Motor neuron (in vitro differentiated cells): Measurements from ENCODE around the gene PLA2G4A. TPM values are rescaled to one million over a fixed set of nuclear protein-coding genes. Genes with fewer than 3 reads are reported as not detected.
A peak's percentile ranks its signal among the peaks of the same experiment; 100 is the strongest.

ENCODE experiments used
- ATAC-seq, 8 experiments: fragments of 200-7000 bp; cut with Tn5 transposase; replicated peaks in 6 of 8; 2 replicates each; pipeline ENCODE4 v1.8.0; 2021; ENCODE audit warnings: mild to moderate bottlenecking in 8 of 8, moderate library complexity in 8 of 8
- H3K27ac ChIP-seq, 2 donors: fragments of 250-450 bp; sonication (Bioruptor Pico); 2 replicates each; pipeline ENCODE4 v1.9.0; 2021; ENCODE audit warnings: antibody characterized with exemption in 2 of 2, mild to moderate bottlenecking in 2 of 2, moderate library complexity in 1 of 2
- H3K4me1 ChIP-seq, 2 donors: fragments of 250-450 bp; sonication (Bioruptor Pico); replicated peaks in 1 of 2; 2 replicates each; pipeline ENCODE4 v1.6.1; 2021; ENCODE audit warnings: antibody characterized with exemption in 2 of 2, mild to moderate bottlenecking in 2 of 2, moderate library complexity in 1 of 2
- H3K4me3 ChIP-seq, 5 donors: fragments of 250-450 bp; sonication (Bioruptor Pico); 2 replicates each; pipeline ENCODE4 v1.9.0; 2021; ENCODE audit warnings: antibody characterized with exemption in 5 of 5, mild to moderate bottlenecking in 5 of 5, moderate library complexity in 4 of 5
- WGBS, 10 experiments: fragments of 450-650 bp; shearing (Covaris generic); methylation state at CpG; one replicate each; pipeline ENCODE4 v1.0.0; 2022; 5-methylcytosine and 5-hydroxymethylcytosine counted together
- in situ Hi-C, 9 experiments: fragments of 400-800 bp; cut with MboI; loops; one replicate each; pipeline ENCODE4 v1.15.0; 2021; ENCODE audit warnings: low sequenced_read_pairs in 9 of 9, low pct_unique_long_range_greater_than_20kb in 2 of 9; ENCODE audit not compliant: unreplicated experiment in 9 of 9
- total RNA-seq, 8 experiments: library from RNA; unstranded; fragments of 300-600 nt; gene quantifications; 2 replicates each; pipeline versions ENCODE4 v1.2.3 to v1.2.4, GENCODE V29; 2022

PLA2G4A gene
- total RNA-seq, 8 experiments from 2014 or later: 2.9 to 74.0 (median 5.9) TPM

DNA sequence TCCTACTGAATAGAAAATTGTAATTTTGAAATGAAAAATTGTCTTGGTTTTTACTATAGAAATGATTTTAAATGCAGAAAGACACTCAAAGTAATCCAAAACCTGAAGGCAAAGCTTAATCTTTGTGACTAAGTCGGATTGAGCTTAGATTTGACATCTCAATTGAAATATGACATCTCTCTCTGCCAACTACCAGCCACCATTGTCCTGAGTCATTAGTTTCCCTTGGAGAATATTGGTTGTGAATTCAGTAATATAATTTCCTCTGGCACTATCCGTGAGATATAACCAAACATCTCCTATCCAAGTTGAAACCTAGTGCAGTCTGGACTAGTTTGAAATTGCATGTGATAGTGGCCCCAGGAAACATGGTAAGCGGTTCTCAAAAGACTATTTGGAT, 37.1 kb downstream of the PLA2G4A start:
- ATAC-seq: no peak
- Histone ChIP-seq H3K4me3 (no peak overlapping the region), H3K27ac (no peak overlapping the region), H3K4me1 (no peaks in the 10 kb centered on the region)
- WGBS, 10 experiments: 27 to 100% (median 89%) methylated on average over 1 to 3 of the region's 3 CpGs; no CpG with 5 or more reads in 1 of the 10 experiments
- in situ Hi-C loops: no loop called here

DNA sequence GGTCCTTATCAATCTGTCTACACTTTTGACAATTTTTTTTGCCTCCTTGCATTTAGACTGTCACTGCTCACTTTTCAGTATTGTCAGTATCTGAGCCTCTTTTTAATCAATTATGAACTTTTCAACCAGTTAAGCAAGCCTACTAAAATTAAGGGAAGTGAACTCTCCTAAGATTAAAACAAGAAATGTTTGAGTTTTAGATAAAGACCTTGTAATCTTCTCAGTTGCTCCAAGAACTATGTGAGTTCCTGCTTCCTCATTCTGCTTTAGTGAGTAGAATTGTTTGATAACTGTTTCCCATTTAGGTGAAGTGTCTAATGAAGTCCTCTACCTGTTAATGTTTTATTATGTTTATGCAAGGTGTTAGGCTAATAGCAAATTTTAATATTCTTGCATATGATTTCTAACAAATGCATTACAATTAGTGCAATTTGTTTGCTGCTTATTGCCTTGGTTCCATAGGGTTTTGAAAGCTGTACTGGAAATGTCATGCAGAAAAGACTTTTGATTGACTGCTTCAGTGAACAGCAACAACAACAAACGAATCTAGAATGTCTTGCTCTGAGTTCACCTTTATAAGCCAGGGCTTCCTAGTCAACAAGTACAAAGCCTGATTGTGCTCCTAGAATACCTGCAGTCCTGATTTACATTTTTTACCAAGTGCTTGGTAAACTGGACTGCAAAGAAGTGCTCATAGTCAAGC, 40.9 kb downstream of the PLA2G4A start:
- Histone ChIP-seq H3K4me1 (peaks cover 10 to 35% of the 10 kb centered on the region in 2 donors), H3K4me3 (no peak overlapping the region), H3K27ac (no peak overlapping the region)
- WGBS, 10 experiments: 20 to 100% (median 71%) methylated on average over 1 of the region's 1 CpG; no CpG with 5 or more reads in 4 of the 10 experiments
- in situ Hi-C loops: no loop called here
- no peak for ATAC-seq

DNA sequence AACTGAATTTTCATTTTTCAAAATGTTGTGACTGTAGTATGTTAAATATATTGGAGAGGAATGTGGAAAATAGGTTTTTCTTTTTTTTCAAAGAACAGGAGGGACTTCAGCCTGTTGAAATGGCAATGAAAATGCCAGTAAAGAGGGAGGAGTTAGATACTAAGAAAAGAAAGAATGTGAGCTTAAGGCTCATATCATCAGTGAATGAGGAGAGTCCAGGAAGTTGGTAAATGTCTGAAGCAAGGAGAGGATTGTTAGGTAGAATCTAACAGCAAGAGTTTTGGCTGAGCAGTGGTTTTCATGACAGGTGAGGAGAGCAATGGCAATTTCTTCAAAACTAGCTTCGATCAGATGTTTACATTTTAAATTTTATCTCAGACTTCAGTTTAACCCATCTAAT, 43.0 kb downstream of the PLA2G4A start:
- Histone ChIP-seq H3K4me3 (no peak overlapping the region), H3K27ac (peak overlapping the region in 1 of 2 donors; percentile 45), H3K4me1 (peaks cover 10 to 53% of the 10 kb centered on the region in 2 donors)
- in situ Hi-C loops: no loop called here
- 69 to 100% (median 93%) methylated on average over 1 of the region's 1 CpG; no CpG with 5 or more reads in 2 of the 10 experiments for WGBS, 10 experiments
- peak in 4 of 8 experiments; percentile 11 to 33 (median 24) for ATAC-seq

DNA sequence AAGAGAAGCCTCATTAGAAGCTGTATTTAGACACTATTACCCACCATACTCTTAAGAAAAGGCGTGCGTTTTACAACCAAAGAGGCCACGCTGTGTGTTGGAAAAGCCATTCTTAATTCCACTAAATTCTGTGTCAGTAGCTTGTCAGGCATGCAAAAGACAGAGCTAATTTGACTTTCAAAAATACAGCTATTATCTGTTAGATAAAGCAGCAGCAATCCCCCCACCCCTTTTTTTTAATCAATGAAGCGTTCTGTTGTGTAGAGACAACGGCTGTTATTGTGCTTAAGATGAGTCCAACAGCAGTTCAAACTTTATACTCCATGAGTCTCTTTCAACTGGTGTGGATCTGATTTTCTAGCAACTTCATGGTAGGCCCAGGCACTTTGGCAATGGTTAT, 43.5 kb downstream of the PLA2G4A start:
- WGBS, 10 experiments: 15 to 100% (median 69%) methylated on average over 2 to 5 of the region's 5 CpGs; no CpG with 5 or more reads in 1 of the 10 experiments
- peaks cover 10 to 53% of the 10 kb centered on the region in 2 donors for H3K4me1 ChIP-seq
- H3K27ac ChIP-seq: peak overlapping the region in 1 of 2 donors; percentile 45
- peak in 5 of 8 experiments; percentile 59 to 88 (median 87) for ATAC-seq
- in situ Hi-C loops: no loop called here
- H3K4me3 ChIP-seq: no peak overlapping the region

DNA sequence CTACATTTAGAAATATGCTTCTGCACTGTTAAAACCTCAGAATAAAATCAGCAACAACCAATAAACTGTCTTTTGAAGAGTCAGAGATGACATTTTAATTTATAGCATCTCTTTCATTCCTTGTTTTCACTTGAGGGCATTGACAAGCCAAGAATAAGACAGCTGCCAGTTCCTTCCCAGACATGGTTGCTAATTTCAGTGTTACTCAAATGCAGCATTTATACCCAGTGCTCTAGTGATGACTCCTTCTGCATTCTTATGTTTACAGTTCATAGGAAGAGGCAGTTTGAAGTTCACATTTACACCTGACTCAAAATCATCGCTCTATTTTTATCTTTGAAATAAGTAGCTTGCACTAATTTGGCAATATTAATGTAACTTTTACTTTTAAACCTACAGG, 44.9 kb downstream of the PLA2G4A start:
- Histone ChIP-seq H3K4me1 (peaks cover 10 to 53% of the 10 kb centered on the region in 2 donors), H3K27ac (peak overlapping the region in 1 of 2 donors; percentile 38), H3K4me3 (no peak overlapping the region)
- 83 to 100% (median 100%) methylated on average over 1 of the region's 1 CpG; no CpG with 5 or more reads in 1 of the 10 experiments for WGBS, 10 experiments
- ATAC-seq: peak in 5 of 8 experiments; percentile 27 to 70 (median 39)
- in situ Hi-C loops: no loop called here

DNA sequence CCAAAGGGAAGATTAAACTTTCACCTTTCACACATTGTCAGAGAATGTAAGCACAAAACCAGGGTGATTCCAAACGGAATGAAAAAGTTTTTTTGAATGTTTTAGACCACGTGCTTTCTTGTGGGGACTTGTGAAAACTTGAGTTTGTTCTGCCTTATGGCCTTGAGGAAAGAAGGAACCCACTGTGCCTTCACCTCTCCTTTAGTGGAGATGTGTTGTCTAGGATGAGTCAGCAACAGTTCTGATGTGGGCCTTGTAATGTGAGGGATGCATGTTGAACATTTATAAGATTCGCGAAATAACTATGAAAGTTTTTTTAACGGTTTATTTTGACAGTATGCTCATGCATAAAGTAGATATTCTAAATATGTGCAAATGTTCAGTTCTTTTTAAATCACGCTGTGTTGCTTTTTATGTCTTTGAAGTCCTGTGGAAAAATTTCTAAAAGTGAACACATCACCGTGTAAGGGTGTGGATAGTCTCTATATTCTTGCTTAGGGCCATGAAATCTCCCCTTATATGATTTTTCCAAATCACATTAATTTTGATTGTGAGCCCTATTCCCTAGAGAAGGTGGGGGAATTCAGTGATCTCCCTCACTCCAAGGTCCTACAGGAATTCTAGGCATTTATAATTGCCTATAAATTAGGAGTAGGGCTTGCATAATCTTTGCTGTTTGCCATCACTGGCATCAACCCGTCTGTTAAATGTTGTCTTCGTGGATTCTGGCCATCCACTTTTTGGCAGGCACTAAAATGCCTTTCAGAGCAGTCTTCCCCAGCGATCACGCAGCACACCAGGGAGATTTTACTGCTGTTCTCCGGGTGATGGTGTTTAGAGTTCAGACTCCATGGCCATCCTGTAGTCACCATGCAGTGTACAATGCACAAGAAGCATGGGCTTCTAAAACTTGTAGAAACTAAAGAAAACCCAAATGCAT, 47.4 kb downstream of the PLA2G4A start:
- Histone ChIP-seq H3K4me3 (no peak overlapping the region), H3K4me1 (peaks cover 16 to 66% of the 10 kb centered on the region in 2 donors), H3K27ac (no peak overlapping the region)
- ATAC-seq: peak in 3 of 8 experiments; percentile 54 to 79 (median 67)
- in situ Hi-C loops: no loop called here
- 4 to 92% (median 80%) methylated on average over 5 to 12 of the region's 12 CpGs for WGBS, 10 experiments

DNA sequence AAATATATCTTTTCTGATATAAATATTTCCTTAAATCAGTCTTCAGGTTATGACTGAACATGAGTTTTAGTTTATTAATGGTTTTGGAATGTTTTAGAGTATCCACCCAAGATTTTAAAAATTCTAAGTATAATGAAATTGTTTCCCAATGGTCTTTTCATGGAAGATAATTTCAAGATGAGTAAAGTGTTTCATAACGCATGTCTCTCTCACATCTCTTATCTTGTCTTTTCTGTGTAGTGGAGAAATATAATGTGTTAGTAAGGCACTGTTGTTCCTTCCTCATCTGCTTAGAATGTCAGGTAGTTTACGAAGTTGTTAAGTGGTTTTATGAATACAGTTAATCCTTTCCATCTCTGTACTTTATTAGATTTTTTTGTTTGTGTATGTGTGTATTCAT, 49.6 kb downstream of the PLA2G4A start:
- Histone ChIP-seq H3K4me3 (no peak overlapping the region), H3K4me1 (peaks cover 19 to 66% of the 10 kb centered on the region in 2 donors), H3K27ac (no peak overlapping the region)
- ATAC-seq: no peak
- in situ Hi-C loops: no loop called here
- WGBS, 10 experiments: 50 to 100% (median 92%) methylated on average over 1 to 2 of the region's 2 CpGs; no CpG with 5 or more reads in 1 of the 10 experiments

DNA sequence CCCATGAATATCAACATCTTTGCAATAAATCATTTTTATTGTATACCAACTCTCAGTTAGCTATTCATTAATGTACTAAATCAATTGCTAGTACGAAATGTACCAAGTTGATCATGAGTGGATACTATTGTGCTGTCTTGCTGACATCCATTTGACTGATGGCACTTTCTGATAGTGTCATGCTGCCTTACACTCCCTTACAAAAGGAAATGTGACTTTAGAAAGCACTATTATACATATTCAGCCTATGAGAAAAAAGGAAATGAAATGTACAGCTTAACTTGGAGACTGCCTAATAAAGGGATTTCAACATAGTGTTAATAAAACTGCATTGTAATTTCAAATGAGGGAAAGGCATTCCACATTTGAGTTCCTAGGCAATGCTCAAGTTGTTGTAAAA, 52.2 kb downstream of the PLA2G4A start:
- peaks cover 16 to 43% of the 10 kb centered on the region in 2 donors for H3K4me1 ChIP-seq
- H3K4me3 ChIP-seq: no peak overlapping the region
- ATAC-seq: peak; percentile 24 to 93 (median 83)
- peak overlapping the region in 1 of 2 donors; percentile 68 for H3K27ac ChIP-seq
- in situ Hi-C loops: no loop called here
- WGBS, 10 experiments: 0 to 100% (median 20%) methylated on average over 1 of the region's 1 CpG; no CpG with 5 or more reads in 1 of the 10 experiments

DNA sequence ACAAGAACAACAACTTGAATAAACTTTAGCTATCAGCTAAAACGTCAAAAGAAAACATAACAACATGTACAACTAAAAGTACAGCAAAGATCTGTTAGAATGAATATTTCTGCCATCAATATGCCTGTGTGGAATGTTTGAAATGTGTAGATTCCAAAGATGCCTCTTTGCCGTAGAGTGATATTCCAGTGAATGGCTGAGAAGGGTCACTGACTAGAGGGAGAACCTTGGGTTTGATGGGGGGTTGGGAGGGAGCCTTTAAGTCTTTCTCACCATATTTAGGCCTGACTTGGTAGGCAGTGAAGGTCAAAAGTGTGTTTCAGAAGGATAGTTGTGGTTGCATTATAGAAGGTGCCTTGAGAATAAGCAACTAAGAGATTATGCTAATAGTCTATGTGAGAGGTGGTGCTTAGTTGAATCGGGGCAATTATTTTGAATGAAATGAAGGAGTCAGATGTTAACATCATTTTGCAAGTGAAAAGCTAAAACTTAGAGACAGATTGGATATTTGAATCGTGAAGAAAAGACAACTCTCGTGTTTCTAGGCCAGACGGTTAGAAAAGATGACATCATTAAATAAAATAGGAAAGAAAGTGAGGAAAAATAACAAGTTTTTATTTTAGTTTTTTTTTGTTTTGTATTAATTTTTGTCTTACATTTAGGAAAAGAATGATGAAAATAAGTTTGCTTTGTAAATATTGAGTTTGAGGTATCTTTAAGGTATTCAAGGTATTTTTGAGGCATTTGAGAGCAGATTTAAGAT, 53.8 kb downstream of the PLA2G4A start:
- Histone ChIP-seq H3K4me1 (peaks cover 16 to 37% of the 10 kb centered on the region in 2 donors), H3K27ac (peak overlapping the region in 1 of 2 donors; percentile 68), H3K4me3 (no peak overlapping the region)
- peak in 2 of 8 experiments; percentile 26 to 38 for ATAC-seq
- WGBS, 10 experiments: 55 to 83% (median 75%) methylated on average over 3 to 6 of the region's 6 CpGs
- in situ Hi-C loops: no loop called here

DNA sequence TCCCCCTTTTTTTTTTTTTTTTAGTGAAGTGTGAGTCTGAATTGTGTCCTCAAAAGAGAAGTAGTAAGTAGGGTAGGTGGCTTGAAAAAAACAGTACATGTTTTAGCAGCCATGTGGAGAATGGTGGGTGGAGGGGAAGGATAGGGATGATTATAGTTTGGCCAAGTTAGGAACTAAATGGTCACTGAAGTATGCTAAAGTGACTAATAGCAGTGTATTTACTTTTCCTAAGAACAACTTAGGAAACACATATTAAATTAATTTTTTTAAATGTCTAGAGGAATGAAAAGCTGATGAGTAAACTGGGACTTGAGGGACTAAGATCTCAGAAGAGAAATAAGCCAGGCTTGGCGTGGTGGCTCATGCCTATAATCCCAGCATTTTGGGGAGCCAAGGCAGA, 55.5 kb downstream of the PLA2G4A start:
- 43 to 100% (median 80%) methylated on average over 1 of the region's 1 CpG; no CpG with 5 or more reads in 3 of the 10 experiments for WGBS, 10 experiments
- ATAC-seq: no peak
- H3K27ac ChIP-seq: no peak overlapping the region
- H3K4me1 ChIP-seq: peaks cover 16 to 37% of the 10 kb centered on the region in 2 donors
- in situ Hi-C loops: no loop called here
- no peak overlapping the region for H3K4me3 ChIP-seq

DNA sequence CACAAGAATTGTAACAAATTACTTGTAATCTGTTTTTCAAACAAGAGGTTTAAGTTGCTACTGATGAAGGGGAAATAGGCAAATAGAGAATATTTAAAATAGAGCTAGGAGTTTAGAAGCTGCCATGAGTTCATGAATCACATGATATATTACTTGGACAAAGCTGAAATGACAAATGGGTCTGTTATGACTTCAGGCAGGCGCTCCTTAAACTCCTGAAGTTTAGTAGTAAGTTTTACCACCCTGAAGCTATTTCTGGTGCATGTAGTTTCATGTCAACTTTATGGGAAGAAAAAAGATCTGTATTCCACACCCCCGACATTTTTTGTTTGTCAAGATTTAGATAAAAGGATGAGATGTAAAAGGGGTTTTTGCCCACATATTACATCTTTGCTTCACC, 58.5 kb downstream of the PLA2G4A start:
- Histone ChIP-seq H3K4me1 (peaks cover 0 to 14% of the 10 kb centered on the region in 2 donors), H3K27ac (no peak overlapping the region), H3K4me3 (no peak overlapping the region)
- WGBS, 10 experiments: 60 to 100% (median 90%) methylated on average over 1 to 2 of the region's 2 CpGs; no CpG with 5 or more reads in 1 of the 10 experiments
- no peak for ATAC-seq
- in situ Hi-C loops: no loop called here

DNA sequence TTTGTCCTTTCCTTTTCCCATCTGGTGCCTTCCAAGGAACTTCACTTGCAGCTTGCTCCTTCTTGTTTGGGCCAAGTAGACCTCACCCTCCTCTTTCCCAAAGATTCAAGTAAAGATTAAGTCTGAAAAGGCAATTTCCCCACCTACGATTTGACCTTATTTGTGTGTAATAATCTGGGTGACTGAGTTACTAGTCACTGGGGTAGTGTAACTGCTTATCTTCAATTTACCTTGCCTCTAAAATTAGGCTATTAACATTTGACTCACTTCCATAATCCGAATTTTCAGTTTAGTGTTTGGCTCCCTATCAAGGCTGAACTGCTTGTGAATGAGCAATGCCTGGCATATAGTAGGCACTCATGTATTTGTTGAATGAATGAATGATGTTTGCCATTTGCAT, 59.6 kb downstream of the PLA2G4A start:
- Histone ChIP-seq H3K4me3 (no peak overlapping the region), H3K27ac (no peak overlapping the region), H3K4me1 (peaks cover 0 to 2% of the 10 kb centered on the region in 2 donors)
- no peak for ATAC-seq
- in situ Hi-C loops: no loop called here
- WGBS, 10 experiments: 0 to 88% (median 67%) methylated on average over 1 to 2 of the region's 2 CpGs; no CpG with 5 or more reads in 3 of the 10 experiments
